ENCODE measurements around the gene RAD51. TPM values are rescaled to one million over a fixed set of nuclear protein-coding genes. Genes with fewer than 3 reads are reported as not detected.
A peak's percentile ranks its signal among the peaks of the same experiment; 100 is the strongest.

Gene RAD51
- polyA plus RNA-seq, 2 donors, result 2.5 to 5.9 TPM

GRCh38 chr15:40739854-40740253 is 44.9 kb downstream of the RAD51 start:
- Histone ChIP-seq H3K36me3 (ENCODE audit: control insufficient read depth in 2 of 2, insufficient read depth in 2 of 2, low read length in 1 of 2) (peaks cover 21 to 34% of the 10 kb centered on the region in 2 donors), H3K27me3 (ENCODE audit: control insufficient read depth in 1 of 2, insufficient read depth in 2 of 2, low read length in 2 of 2) (no peaks in the 10 kb centered on the region), H3K9me3 (ENCODE audit: control insufficient read depth in 2 of 2, insufficient read depth in 1 of 2, low read depth in 1 of 2, low read length in 1 of 2) (no peaks in the 10 kb centered on the region), H3K4me3 (ENCODE audit: low read depth in 1 of 2, low read length in 2 of 2) (no peak overlapping the region), H3K27ac (ENCODE audit: low read depth in 2 of 2, low read length in 1 of 2) (no peak overlapping the region), H3K4me1 (ENCODE audit: control insufficient read depth in 2 of 2, insufficient read depth in 2 of 2, low read length in 1 of 2) (no peaks in the 10 kb centered on the region)
- 93 to 96% methylated on average over 2 of the region's 2 CpGs for WGBS, 2 donors

- no peaks in the 10 kb centered on the region for H3K27me3 ChIP-seq (ENCODE audit: control insufficient read depth in 1 of 2, insufficient read depth in 2 of 2, low read length in 2 of 2)
- WGBS, 2 donors, result 80 to 83% methylated on average over 2 of the region's 2 CpGs
- H3K4me3 ChIP-seq (ENCODE audit: low read depth in 1 of 2, low read length in 2 of 2), result no peak overlapping the region
- peaks cover 23 to 36% of the 10 kb centered on the region in 2 donors for H3K36me3 ChIP-seq (ENCODE audit: control insufficient read depth in 2 of 2, insufficient read depth in 2 of 2, low read length in 1 of 2)
- H3K27ac ChIP-seq (ENCODE audit: low read depth in 2 of 2, low read length in 1 of 2), result no peak overlapping the region
- H3K4me1 ChIP-seq (ENCODE audit: control insufficient read depth in 2 of 2, insufficient read depth in 2 of 2, low read length in 1 of 2), result no peaks in the 10 kb centered on the region
- no peaks in the 10 kb centered on the region for H3K9me3 ChIP-seq (ENCODE audit: control insufficient read depth in 2 of 2, insufficient read depth in 1 of 2, low read depth in 1 of 2, low read length in 1 of 2)
These were observed 48.5 kb downstream of the RAD51 start for GRCh38 chr15:40743485-40743901.

GRCh38 chr15:40743921-40744814 is 49.2 kb downstream of the RAD51 start:
- WGBS, 2 donors, result 71 to 72% methylated on average over 12 of the region's 12 CpGs
- H3K4me1 ChIP-seq (ENCODE audit: control insufficient read depth in 2 of 2, insufficient read depth in 2 of 2, low read length in 1 of 2), result no peaks in the 10 kb centered on the region
- peak overlapping the region in 1 of 2 donors; percentile 22 for H3K27ac ChIP-seq (ENCODE audit: low read depth in 2 of 2, low read length in 1 of 2)
- no peak overlapping the region for H3K4me3 ChIP-seq (ENCODE audit: low read depth in 1 of 2, low read length in 2 of 2)
- H3K9me3 ChIP-seq (ENCODE audit: control insufficient read depth in 2 of 2, insufficient read depth in 1 of 2, low read depth in 1 of 2, low read length in 1 of 2), result no peaks in the 10 kb centered on the region
- H3K36me3 ChIP-seq (ENCODE audit: control insufficient read depth in 2 of 2, insufficient read depth in 2 of 2, low read length in 1 of 2), result peaks cover 23 to 37% of the 10 kb centered on the region in 2 donors
- no peaks in the 10 kb centered on the region for H3K27me3 ChIP-seq (ENCODE audit: control insufficient read depth in 1 of 2, insufficient read depth in 2 of 2, low read length in 2 of 2)

- H3K36me3 ChIP-seq (ENCODE audit: control insufficient read depth in 2 of 2, insufficient read depth in 2 of 2, low read length in 1 of 2), result peaks cover 25 to 34% of the 10 kb centered on the region in 2 donors
- 72 to 78% methylated on average over 5 of the region's 5 CpGs for WGBS, 2 donors
- H3K27ac ChIP-seq (ENCODE audit: low read depth in 2 of 2, low read length in 1 of 2), result no peak overlapping the region
- H3K9me3 ChIP-seq (ENCODE audit: control insufficient read depth in 2 of 2, insufficient read depth in 1 of 2, low read depth in 1 of 2, low read length in 1 of 2), result no peaks in the 10 kb centered on the region
- H3K27me3 ChIP-seq (ENCODE audit: control insufficient read depth in 1 of 2, insufficient read depth in 2 of 2, low read length in 2 of 2), result no peaks in the 10 kb centered on the region
- H3K4me3 ChIP-seq (ENCODE audit: low read depth in 1 of 2, low read length in 2 of 2), result no peak overlapping the region
- no peaks in the 10 kb centered on the region for H3K4me1 ChIP-seq (ENCODE audit: control insufficient read depth in 2 of 2, insufficient read depth in 2 of 2, low read length in 1 of 2)
These were observed 49.8 kb downstream of the RAD51 start for GRCh38 chr15:40744815-40745152.

- WGBS, 2 donors, result 74% methylated on average over 3 of the region's 3 CpGs
- H3K36me3 ChIP-seq (ENCODE audit: control insufficient read depth in 2 of 2, insufficient read depth in 2 of 2, low read length in 1 of 2), result peaks cover 29 to 42% of the 10 kb centered on the region in 2 donors
- no peaks in the 10 kb centered on the region for H3K4me1 ChIP-seq (ENCODE audit: control insufficient read depth in 2 of 2, insufficient read depth in 2 of 2, low read length in 1 of 2)
These were observed 52.0 kb downstream of the RAD51 start for GRCh38 chr15:40746916-40747418.

GRCh38 chr15:40747685-40748631 is 53.0 kb downstream of the RAD51 start:
- no peaks in the 10 kb centered on the region for H3K27me3 ChIP-seq (ENCODE audit: control insufficient read depth in 1 of 2, insufficient read depth in 2 of 2, low read length in 2 of 2)
- no peaks in the 10 kb centered on the region for H3K4me1 ChIP-seq (ENCODE audit: control insufficient read depth in 2 of 2, insufficient read depth in 2 of 2, low read length in 1 of 2)
- WGBS, 2 donors, result 72 to 79% methylated on average over 7 of the region's 7 CpGs
- H3K36me3 ChIP-seq (ENCODE audit: control insufficient read depth in 2 of 2, insufficient read depth in 2 of 2, low read length in 1 of 2), result peaks cover 29 to 43% of the 10 kb centered on the region in 2 donors
- no peaks in the 10 kb centered on the region for H3K9me3 ChIP-seq (ENCODE audit: control insufficient read depth in 2 of 2, insufficient read depth in 1 of 2, low read depth in 1 of 2, low read length in 1 of 2)
- no peak overlapping the region for H3K4me3 ChIP-seq (ENCODE audit: low read depth in 1 of 2, low read length in 2 of 2)
- no peak overlapping the region for H3K27ac ChIP-seq (ENCODE audit: low read depth in 2 of 2, low read length in 1 of 2)

More at GRCh38 chr15:40746916-40747418, 52.0 kb downstream of the RAD51 start:
- Histone ChIP-seq H3K9me3 (ENCODE audit: control insufficient read depth in 2 of 2, insufficient read depth in 1 of 2, low read depth in 1 of 2, low read length in 1 of 2) (no peaks in the 10 kb centered on the region), H3K4me3 (ENCODE audit: low read depth in 1 of 2, low read length in 2 of 2) (no peak overlapping the region), H3K27ac (ENCODE audit: low read depth in 2 of 2, low read length in 1 of 2) (no peak overlapping the region), H3K27me3 (ENCODE audit: control insufficient read depth in 1 of 2, insufficient read depth in 2 of 2, low read length in 2 of 2) (no peaks in the 10 kb centered on the region)

GRCh38 chr15:40749151-40749630 is 54.2 kb downstream of the RAD51 start:
- H3K9me3 ChIP-seq (ENCODE audit: control insufficient read depth in 2 of 2, insufficient read depth in 1 of 2, low read depth in 1 of 2, low read length in 1 of 2), result no peaks in the 10 kb centered on the region
- peaks cover 23 to 33% of the 10 kb centered on the region in 2 donors for H3K36me3 ChIP-seq (ENCODE audit: control insufficient read depth in 2 of 2, insufficient read depth in 2 of 2, low read length in 1 of 2)
- peaks cover 0 to under 1% of the 10 kb centered on the region in 2 donors for H3K4me1 ChIP-seq (ENCODE audit: control insufficient read depth in 2 of 2, insufficient read depth in 2 of 2, low read length in 1 of 2)
- no peak overlapping the region for H3K4me3 ChIP-seq (ENCODE audit: low read depth in 1 of 2, low read length in 2 of 2)
- H3K27ac ChIP-seq (ENCODE audit: low read depth in 2 of 2, low read length in 1 of 2), result no peak overlapping the region
- H3K27me3 ChIP-seq (ENCODE audit: control insufficient read depth in 1 of 2, insufficient read depth in 2 of 2, low read length in 2 of 2), result no peaks in the 10 kb centered on the region
- WGBS, 2 donors, result 97% methylated on average over 4 of the region's 4 CpGs

- WGBS, 2 donors, result 82 to 89% methylated on average over 4 of the region's 4 CpGs
- no peaks in the 10 kb centered on the region for H3K9me3 ChIP-seq (ENCODE audit: control insufficient read depth in 2 of 2, insufficient read depth in 1 of 2, low read depth in 1 of 2, low read length in 1 of 2)
- peaks cover 23 to 26% of the 10 kb centered on the region in 2 donors for H3K36me3 ChIP-seq (ENCODE audit: control insufficient read depth in 2 of 2, insufficient read depth in 2 of 2, low read length in 1 of 2)
- H3K27ac ChIP-seq (ENCODE audit: low read depth in 2 of 2, low read length in 1 of 2), result no peak overlapping the region
- no peaks in the 10 kb centered on the region for H3K27me3 ChIP-seq (ENCODE audit: control insufficient read depth in 1 of 2, insufficient read depth in 2 of 2, low read length in 2 of 2)
- no peak overlapping the region for H3K4me3 ChIP-seq (ENCODE audit: low read depth in 1 of 2, low read length in 2 of 2)
- H3K4me1 ChIP-seq (ENCODE audit: control insufficient read depth in 2 of 2, insufficient read depth in 2 of 2, low read length in 1 of 2), result peaks cover 0 to 4% of the 10 kb centered on the region in 2 donors
These were observed 55.9 kb downstream of the RAD51 start for GRCh38 chr15:40750885-40751284.

- no peaks in the 10 kb centered on the region for H3K27me3 ChIP-seq (ENCODE audit: control insufficient read depth in 1 of 2, insufficient read depth in 2 of 2, low read length in 2 of 2)
- H3K4me1 ChIP-seq (ENCODE audit: control insufficient read depth in 2 of 2, insufficient read depth in 2 of 2, low read length in 1 of 2), result peaks cover 0 to 4% of the 10 kb centered on the region in 2 donors
- peaks cover 23 to 26% of the 10 kb centered on the region in 2 donors for H3K36me3 ChIP-seq (ENCODE audit: control insufficient read depth in 2 of 2, insufficient read depth in 2 of 2, low read length in 1 of 2)
- no peak overlapping the region for H3K27ac ChIP-seq (ENCODE audit: low read depth in 2 of 2, low read length in 1 of 2)
- 95 to 98% methylated on average over 12 of the region's 12 CpGs for WGBS, 2 donors
- no peaks in the 10 kb centered on the region for H3K9me3 ChIP-seq (ENCODE audit: control insufficient read depth in 2 of 2, insufficient read depth in 1 of 2, low read depth in 1 of 2, low read length in 1 of 2)
- H3K4me3 ChIP-seq (ENCODE audit: low read depth in 1 of 2, low read length in 2 of 2), result no peak overlapping the region
These were observed 56.8 kb downstream of the RAD51 start for GRCh38 chr15:40751745-40752144.

Measured in esophagus (tissue), 2 donors.